Left hindlimb (tissue), 1 donor: ENCODE data around the gene MORC1.
"Not testable (repeated sequence)": the region's sequence is repeated elsewhere in the genome, so short reads cannot be mapped to it uniquely, and the experiment has no call there.

Experiments
- DNase-seq: peaks from one replicate; pipeline ENCODE4 v3.0.0-alpha.2; 2018

Gene MORC1

DNA sequence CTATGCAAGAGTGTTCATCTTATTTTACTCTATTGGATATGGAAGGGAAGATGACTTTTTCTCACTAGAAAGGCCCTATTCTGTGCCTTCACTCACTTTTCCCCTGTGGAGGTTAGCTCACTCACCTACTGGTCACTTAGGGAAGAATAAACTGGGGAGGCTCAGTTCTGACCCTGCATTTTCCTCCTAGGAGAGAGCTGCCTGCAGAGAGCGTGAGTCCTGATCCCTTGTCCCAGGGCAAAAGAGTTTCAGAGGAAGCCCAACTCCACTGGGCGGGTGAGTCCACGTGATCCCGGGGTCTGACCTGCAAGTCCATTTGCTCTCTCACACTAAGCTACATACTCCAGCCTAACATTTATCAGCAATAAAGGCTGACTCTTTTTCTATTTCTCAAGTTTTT is 8.4 kb downstream of the MORC1 start:
- DNase-seq = no peak

DNA sequence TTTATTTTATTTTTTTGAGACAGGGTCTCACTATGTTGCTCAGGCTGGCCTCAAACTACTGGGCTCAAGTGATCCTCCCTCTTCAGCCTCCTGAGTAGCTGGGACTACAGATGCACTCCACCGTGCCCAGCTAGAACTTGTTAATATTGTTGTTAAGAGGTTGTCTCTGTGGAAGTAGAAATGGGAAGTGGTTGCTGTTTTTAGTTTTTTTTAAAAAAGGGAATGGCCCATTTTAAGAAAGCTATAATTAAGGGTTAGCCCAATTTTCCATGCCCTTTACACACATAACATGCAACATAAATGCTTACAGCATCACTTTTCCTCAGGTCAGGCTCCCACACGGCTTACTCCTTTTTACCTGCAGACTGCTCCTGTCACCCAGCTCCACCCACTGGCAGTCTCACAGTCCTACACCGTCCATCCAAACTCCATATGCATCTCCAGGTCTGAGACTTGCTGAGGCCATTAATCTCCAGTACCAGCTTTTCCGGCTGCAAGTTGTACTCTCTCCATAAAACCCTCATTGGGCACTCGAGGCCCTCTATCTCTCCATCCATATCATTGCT is 19.8 kb downstream of the MORC1 start:
- no peak for DNase-seq

DNA sequence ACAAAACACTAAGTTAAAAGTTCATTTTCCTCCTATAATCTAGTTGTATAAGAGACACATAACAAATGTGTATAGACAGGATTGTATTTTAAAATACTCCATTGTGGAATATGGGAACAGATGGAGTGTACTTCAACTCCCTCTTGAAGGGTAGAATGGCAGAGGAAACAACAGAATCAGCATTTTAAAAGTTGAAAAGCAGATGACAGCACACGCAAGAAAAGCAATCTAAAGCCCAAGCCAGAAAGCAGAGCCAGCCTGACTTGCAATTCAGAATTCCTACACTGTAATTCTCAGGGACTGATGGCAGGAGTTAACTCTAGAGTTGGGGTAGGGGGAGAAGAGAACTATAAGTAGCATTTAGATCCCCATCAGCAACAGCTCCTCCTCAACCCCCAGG is 22.8 kb downstream of the MORC1 start:
- no peak for DNase-seq

DNA sequence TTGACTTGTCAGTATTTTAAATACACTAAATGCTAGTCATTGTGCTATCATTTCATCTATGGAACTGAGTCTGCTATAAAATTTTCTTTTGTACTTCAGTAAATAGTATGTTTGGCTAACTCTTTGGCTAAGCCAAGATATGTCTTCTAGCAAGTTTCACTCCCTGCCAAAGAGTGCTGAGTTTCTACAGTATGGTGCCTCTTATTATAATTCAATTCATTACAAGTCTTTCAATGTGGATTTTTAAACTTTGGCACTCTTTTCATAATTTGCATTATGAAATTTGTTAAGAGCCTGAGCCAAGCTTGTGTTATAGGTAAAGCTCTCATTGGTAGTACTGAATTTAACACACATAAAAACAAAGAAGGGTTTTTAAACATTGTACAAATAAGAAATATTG is 24.4 kb downstream of the MORC1 start:
- DNase-seq = no peak

DNA sequence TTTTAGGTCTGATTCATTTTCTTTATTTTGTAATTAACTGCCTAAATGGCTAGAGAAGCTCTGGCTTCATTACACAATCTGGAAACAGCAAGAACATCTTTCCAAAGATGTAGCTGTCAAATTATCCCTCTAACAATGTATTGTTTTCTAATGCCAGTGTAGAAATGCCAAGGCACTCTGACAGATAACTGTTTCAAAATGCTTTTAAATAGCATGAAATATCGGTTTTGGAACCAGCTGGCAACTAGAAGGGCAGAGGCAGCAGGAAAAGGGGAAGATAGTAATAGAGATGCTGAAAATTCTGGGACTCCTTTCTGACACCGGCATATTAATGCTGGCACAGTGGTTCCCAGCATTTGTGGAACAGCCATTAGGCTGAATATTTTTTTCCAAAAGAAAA is 26.1 kb downstream of the MORC1 start:
- no peak for DNase-seq

DNA sequence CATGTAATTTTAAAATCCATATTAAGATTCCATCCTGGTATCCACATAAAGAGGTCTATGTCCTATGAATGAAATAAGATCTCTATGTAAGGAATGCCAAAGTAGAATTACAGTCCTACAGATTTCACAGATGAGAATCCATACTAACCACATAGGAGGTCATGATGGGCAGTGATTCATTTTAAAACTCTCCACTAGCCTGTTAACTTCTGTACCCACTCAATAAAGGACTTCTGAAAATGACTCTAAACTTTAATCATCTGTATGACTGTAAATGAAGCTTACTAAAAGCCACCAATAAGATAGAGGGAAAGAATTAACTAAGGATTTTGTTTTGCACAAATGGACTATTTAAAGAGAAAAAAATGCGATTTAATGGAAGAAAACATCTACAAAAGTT is 28.7 kb downstream of the MORC1 start:
- no peak for DNase-seq

DNA sequence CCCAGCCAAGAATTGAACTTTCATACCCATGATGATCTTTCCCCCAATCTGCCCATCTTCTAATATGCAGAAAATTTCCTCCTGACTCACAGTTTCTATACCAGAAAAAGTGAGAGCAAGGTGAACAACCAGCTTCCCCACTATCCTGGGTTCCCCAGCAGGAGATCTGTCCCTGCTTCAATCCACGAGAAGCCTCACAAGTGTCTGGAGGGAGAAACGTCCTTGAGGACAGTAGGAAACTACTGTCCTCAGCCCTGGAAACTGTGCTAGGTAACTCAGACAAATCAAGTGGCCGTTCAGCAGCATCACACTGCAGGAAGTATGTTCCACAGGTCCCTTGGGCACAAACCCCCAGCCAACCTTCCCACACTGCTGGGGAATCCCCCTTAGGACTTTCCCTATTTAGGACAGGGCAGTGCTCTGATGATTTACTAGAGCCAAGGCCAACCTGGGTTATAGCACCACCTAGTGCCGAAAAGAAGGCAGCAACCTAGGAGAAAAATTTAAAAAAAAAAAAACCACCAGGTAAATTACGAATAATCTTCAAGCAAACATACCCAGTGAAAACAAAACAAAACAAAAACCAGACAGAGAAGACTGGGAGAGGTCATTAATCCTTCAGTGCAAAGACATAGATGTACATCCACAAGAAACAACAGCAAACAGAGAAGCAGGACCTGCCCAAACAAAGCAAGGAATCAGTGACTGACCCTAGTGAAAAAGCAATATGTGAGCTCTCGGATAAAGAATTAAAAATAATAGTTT is 36.0 kb downstream of the MORC1 start:
- no peak for DNase-seq

DNA sequence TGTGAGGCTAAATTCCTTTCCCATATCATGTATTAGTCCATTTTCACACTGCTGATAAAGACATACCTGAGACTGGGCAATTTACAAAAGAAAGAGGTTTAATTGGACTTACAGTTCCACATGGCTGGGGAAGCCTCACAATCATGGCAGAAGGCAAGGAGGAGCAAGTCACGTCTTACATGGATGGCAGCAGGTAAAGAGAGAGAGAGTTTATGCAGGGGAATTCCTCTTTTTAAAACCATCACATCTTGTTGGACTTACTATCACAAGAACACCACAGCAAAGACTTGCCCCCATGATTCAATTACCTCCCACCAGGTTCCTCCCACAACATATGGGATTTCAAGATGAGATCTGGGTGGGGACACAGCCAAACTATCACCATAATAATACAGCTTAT is 37.8 kb downstream of the MORC1 start:
- not testable (repeated sequence) for DNase-seq

DNA sequence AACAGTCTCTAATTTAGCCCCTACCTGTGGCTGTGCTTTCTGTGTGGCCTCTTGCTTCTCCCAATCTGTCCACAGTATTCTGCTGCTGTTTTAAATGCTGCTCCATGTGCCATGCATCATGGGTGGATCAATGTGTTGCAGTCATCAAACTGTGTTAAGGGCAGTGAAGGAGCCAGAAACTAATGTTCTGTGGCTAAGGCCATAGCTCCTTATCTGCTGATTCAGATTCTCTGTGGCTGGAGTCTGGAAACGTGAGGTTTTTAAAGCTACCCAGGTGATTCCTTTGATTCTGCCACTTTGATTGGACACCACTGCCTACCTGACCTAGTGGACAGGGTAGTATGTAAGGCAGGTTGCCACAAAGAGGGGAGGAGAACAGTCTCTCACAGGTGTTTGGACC is 44.8 kb downstream of the MORC1 start:
- no peak for DNase-seq

DNA sequence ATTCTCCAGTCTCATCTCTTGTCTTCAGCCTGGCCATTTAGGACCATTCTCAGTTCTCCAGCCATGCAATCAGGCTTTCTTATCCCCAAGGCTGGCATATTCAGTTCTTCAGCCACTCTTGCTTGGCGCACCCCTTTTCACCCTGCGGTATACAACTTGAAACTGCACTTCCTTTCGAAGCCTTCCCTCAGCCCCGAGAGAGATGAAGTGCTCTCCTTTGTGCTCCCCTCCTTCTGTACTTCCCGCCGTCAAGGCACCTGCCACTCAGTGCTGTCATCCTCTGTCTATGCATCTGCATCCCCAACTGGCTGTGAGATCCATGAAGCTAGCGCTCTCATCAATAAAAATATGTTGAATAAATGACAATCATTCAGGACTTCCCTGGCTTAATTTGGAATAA is 45.7 kb downstream of the MORC1 start:
- no peak for DNase-seq

DNA sequence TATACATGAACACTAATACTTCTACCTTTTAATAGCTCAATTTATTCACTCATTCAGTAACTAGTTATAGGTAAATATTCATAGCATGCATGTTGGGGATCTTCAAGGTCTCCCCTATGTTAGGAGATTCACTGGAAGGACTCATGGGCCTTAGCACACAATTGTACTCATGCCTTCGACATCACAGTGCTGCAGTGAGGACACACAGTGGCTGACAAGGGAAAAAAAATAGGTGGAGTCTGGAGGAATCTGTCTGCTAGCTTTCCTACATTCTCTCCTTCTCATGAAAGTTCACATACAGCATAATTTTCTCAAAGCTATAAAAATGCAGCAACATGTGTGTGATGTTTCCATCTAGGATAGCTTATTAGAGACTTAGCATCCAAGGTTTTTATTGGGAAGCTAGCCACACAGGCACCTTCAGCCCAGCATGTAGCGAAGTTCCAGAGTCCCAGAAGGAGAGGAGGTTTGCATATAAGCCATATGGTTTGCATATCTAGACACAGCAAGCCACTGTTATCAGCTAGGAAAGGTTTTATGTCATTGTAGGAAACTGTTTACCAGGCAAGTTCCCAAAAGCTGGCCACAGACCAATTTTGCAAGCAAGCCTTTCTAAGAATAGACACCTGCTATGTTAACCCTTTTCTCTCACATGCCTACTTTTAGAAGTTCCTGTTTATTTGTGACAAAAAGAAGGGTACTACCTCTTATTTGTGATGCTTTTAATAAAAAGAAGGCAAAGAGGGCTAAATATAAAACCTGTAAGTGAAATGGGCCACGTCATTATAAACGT is 46.4 kb downstream of the MORC1 start:
- DNase-seq = no peak

DNA sequence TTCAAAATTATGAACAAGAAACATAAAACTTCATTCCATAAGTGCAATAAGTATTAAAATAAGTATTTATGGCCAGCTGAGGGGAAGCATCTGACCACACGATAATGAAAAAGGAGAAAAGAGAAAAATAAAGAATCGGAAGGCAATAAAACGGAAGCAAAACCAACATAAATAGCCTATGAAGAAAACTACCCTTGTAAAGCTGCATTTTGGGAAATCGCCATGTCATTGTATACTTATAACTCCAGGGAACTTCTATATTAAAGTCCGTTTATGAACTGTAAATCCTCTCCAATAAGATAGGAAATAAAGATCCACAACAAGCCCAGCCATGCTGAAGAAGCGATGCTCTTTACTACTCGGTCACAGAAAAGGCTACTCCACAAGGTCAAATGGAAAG is 47.7 kb downstream of the MORC1 start:
- no peak for DNase-seq

DNA sequence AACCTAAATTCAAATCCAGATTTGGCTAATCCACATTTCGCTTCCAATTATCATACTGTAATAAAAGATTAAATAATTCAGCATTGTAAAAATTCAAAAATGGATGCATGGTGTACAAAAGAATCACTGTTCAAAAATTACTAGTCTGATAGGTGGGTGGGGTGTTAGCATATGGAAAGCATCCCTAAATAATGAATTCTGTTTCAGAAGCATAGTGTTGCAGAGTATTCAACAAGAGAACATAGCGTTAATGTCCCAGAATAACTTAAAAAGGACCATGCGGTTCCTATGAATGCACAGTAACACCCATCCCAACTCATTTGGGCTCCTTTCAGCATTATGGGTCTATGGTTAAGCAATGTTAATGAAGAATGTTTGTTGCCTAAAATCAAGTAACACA is 51.1 kb downstream of the MORC1 start:
- DNase-seq = no peak

DNA sequence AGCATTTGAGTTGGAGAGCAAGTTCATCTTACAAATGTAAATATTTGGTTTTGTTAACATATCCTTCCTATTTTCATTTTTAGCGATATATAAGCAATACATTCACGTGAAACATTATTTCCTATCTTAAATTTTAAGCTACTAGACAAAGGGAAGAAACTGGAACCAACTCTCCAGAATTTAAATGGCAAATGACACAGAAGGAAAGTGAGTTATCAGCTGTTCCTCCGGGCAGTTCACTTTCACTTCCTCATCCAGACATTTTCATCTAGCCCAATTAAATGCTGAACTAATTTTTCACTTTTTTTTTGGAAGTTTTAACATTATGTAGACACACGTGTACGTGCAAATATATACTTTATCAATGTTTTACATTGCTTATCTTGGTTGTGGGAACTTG is 58.7 kb downstream of the MORC1 start:
- DNase-seq = no peak

DNA sequence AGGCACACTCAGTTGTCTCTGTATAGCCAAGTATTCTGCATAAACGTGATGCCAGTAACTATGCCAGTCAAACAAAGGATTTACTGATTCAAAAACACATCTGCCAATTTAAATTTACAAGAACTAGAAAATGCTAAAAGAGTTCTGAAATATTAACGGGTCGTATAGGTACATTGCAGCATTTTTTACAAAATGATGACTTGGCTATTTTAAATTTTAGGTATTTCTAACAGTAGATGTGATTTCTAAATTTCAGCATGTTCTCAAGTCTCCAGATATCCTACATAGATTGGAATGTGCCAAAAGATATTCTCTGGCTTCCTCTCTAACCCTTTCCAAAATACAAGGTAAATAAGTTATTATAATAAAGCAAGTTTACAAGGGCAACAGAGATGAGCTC is 60.3 kb downstream of the MORC1 start:
- no peak for DNase-seq

DNA sequence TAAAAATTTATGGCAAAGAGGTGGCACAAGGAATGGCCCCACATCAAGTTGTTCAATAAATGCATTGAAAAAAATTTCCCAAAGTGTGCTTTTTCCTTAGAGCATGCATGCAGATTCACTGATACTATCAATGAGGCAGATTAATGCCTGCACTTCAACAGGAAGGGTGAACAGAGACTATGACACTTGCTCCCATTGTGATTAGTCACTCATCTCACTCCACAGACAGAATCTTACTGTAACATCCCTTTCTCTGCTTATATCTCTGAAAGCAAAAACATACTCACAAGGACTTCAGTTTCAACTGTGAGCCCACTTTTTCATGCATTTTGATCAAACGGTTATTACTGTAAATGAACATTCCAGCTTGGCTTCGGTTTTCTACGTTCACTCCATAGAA is 60.9 kb downstream of the MORC1 start:
- no peak for DNase-seq

DNA sequence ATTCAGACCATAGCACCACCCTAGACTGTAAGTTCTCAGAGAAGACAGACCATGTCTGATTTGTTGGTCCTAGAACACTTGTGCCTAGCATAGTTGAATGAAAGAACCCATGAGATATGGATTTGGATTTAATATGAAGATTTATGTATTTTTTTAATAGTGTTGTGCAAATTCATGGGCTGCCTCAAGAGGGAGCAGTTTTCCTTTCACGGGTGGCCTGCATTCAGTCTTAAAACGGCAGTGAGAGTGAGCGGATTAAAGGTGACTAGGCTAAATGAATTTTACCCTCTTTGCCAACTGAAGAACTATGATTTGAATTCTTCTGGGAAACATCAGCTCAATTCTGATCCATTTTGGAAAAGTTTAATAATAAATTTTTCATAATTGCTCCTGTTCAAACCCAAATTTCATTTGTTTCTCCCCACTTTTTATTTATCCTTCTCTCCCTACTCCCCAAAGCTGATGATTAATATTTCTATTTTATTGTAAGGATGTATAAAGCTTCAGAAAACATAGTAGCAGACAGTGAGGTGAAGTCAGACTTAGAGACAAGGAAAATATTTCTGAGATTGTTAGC is 67.3 kb downstream of the MORC1 start:
- no peak for DNase-seq

DNA sequence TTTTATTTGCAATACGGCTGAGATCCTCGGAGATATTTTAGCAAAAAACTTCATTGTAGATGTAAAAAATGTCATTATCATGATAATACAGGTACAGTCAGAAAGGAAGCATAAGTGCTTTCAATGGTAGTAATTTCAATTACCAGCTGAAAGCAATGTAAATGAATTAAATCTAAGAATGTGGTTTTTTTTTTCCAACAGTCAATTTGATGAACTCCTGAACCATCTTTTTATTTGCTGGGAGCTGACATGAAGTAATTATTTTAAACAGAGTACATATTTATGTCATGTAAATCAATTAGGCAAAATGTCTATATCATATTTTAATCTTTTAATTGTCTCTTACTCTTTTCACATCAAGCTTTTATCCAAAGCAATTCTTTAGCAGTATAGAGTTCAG is 70.6 kb downstream of the MORC1 start:
- no peak for DNase-seq

DNA sequence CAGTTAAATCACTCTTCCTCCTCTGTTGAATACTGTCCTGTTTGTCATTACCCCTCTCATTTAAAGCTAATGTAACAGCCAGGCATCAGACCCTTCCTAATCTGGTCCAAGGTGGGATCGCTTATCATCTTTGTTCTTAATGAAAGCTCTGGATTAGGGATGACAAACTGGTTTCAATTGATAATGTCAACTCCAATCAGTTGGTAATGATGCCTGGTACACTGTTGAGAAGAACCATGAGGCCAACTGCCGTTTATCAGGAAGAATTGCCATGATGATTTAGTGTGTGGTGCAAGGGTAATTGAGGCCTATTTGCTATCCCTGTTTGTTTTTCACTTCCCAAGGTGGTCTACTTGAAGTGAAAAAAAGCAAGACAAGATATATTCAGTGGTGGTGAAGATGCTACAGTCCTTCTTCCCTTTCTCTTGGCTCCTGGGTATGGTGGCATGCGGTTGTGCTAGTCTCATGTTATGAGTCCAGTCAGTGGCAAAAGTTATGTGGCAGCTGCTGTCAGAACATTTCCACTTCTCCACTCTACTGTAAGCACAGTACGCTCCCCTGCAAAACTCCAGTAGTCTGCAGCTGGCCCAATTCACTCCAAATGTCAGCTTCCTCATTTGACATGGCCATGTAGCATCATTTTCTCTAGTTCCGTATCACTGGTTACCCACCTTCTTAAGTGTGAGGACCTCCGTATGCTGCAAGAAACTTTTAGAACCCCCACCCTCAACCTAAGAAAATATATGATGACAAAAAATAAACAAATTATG is 72.5 kb downstream of the MORC1 start:
- no peak for DNase-seq

DNA sequence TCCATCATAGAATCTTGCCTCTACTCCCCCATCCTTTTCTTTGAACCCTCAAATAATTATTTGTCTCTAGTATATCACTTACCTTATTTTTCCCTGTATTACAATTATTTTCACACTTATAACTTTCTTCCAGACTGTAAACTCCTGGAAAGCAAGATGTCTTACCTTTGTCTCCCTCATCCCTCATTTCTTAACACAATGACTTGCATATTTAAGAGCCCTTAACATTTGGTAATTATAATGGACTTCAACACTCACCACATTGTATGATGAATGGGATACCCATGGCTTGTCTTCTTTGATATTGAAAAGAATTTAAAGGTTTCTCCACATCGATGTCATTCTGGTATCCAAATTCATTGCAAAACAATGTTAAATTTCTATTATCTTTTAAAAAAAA is 82.9 kb downstream of the MORC1 start:
- DNase-seq = no peak

DNA sequence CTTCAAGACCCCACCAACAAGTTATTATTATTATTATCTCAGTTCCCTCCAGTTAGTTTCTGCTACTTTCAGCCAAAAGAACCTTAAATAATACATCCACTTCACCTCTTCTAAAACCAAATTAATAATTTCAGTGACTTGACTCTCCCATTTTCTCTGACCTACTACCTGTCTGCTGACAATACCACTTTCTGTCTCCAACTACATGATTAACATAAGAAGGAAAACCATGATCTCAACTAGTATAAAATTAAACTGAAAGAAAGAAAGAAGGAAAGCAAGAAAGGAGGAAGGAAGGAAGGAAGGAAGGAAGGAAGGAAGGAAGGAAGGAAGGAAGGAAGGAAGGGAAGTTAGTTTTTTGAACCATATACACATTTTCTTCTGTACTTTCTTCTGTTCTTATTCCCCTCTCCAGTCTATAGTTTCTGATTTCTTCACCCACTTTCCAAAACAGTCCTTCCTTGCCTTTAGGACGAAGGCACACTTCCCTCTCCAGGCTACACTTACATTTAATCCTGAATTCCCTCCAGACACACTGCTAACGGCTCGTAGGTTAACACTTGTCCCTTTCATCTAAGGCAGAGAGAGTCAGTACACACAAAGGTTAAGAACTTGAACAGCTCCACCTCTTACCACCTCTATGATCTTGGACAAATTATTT is 84.8 kb downstream of the MORC1 start:
- no peak for DNase-seq

DNA sequence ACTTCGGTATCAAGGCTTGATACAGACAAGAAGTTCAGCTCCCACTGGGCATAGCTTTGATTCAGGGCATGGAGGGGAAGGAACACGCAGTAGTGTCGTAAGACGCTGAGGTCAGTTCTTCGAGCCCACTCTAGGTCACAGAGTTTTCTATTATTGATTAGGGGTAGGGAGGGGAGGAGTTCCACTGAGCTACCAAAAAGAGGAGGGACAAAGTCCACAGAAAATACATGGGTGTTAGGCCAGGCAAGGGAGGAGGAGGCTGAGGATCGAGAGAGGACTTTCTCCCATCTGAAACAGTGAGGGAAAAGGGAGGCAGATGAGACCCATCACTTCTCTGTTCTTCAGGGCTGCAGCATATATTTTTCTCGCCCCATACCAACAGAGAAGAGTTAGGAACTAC is 89.2 kb downstream of the MORC1 start:
- no peak for DNase-seq

DNA sequence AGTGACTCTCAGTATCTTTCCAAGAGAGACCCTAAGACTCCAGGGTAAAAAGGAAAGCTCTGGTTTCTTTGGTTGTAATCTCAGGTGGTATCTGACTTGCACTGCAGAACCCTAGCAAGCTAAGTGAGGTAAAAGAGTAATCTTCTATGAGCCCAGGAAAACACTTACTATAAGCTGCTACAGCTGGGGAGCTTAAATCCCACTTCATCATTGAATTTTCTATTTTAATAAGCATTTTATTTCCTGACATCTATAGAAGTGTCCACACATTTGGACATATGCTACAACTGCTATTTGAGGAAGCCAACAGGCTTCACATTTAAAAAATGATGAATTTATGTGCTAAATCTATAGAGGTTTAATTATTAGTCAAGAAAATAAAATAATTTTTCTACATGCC is 91.1 kb downstream of the MORC1 start:
- no peak for DNase-seq
